Gastrocnemius medialis (tissue), 4 donors: ENCODE data around the gene ARHGAP30. TPM values are rescaled to one million over a fixed set of nuclear protein-coding genes. Genes with fewer than 3 reads are reported as not detected.
"Not testable (repeated sequence)": the region's sequence is repeated elsewhere in the genome, so short reads cannot be mapped to it uniquely, and the experiment has no call there.

Experiments
- ATAC-seq, 2 donors: fragments of 150-250 bp; one replicate each; pipeline ENCODE4 v1.9.1; 2016
- DNase-seq, 2 donors: peaks; one replicate each; pipeline ENCODE4 v3.0.0-alpha.2; 2019
- H3K27ac ChIP-seq, 4 donors: fragments of 200-600 bp; sonication (generic); 1 replicate in 1 of 4; 2 replicates in 3 of 4; pipeline ENCODE4 v1.5.1; 2016 to 2018; ENCODE audit warnings: mild to moderate bottlenecking in 2 of 4, moderate library complexity in 1 of 4
- H3K27me3 ChIP-seq, 3 donors: fragments of 200-600 bp; sonication (generic) in 2 of 3; 1 replicate in 1 of 3; 2 replicates in 2 of 3; pipeline versions ENCODE4 v1.5.1 to v1.6.0; 2016 to 2019; ENCODE audit warnings: mild to moderate bottlenecking in 1 of 3, moderate library complexity in 1 of 3
- H3K36me3 ChIP-seq, 2 donors: fragments of 200-600 bp; sonication (generic) in 1 of 2; one replicate each; pipeline ENCODE4 v1.5.1; 2017 to 2018
- H3K4me1 ChIP-seq, 2 donors: fragments of 200-600 bp; sonication (generic) in 1 of 2; one replicate each; pipeline ENCODE4 v1.5.1; 2016 to 2017; ENCODE audit warnings: mild to moderate bottlenecking in 2 of 2
- H3K4me3 ChIP-seq, 4 donors: fragments of 200-600 bp; sonication (generic) in 3 of 4; 1 replicate in 1 of 4; 2 replicates in 3 of 4; pipeline ENCODE4 v1.5.1; 2016 to 2019; ENCODE audit warnings: mild to moderate bottlenecking in 2 of 4
- H3K9me3 ChIP-seq, 3 donors: fragments of 200-600 bp; sonication (generic) in 2 of 3; 1 replicate in 1 of 3; 2 replicates in 2 of 3; pipeline ENCODE4 v1.5.1; 2016 to 2019
- CTCF ChIP-seq, 5 experiments: fragments of 450-650 bp in 3 of 5; fragments of 200-600 bp in 2 of 5; sonication (generic) in 2 of 5; IDR thresholded peaks in 4 of 5; conservative IDR thresholded peaks in 1 of 5; 1 replicate in 4 of 5; 2 replicates in 1 of 5; pipeline ENCODE4 v1.5.1; 2016 to 2019; ENCODE audit warnings: antibody characterized with exemption in 5 of 5, mild to moderate bottlenecking in 3 of 5, moderate library complexity in 3 of 5
- POLR2A ChIP-seq, 2 donors: fragments of 450-650 bp; IDR thresholded peaks; one replicate each; pipeline ENCODE4 v1.6.1; 2017; ENCODE audit warnings: antibody characterized with exemption in 2 of 2, mild to moderate bottlenecking in 2 of 2, moderate library complexity in 2 of 2
- in situ Hi-C, 4 donors: fragments of 200-750 bp; cut with MboI; loops; one replicate each; pipeline versions ENCODE4 v1.15.0 to v1.8.0; 2017; ENCODE audit warnings: low sequenced_read_pairs in 4 of 4
- intact Hi-C: fragments of 100-400 bp; cut with DNase I; formaldehyde crosslinking; loops from one replicate; pipeline ENCODE4 v1.15.1; 2023; ENCODE audit warnings: low total_unique reads
- total RNA-seq, 4 donors: library from RNA; depleted of rRNA; stranded (reverse); fragments of >200 nt; gene quantifications; one replicate each; pipeline versions ENCODE4 v1.1.0 to v1.2.3, GENCODE V29; 2016

The ARHGAP30 gene, protein sequence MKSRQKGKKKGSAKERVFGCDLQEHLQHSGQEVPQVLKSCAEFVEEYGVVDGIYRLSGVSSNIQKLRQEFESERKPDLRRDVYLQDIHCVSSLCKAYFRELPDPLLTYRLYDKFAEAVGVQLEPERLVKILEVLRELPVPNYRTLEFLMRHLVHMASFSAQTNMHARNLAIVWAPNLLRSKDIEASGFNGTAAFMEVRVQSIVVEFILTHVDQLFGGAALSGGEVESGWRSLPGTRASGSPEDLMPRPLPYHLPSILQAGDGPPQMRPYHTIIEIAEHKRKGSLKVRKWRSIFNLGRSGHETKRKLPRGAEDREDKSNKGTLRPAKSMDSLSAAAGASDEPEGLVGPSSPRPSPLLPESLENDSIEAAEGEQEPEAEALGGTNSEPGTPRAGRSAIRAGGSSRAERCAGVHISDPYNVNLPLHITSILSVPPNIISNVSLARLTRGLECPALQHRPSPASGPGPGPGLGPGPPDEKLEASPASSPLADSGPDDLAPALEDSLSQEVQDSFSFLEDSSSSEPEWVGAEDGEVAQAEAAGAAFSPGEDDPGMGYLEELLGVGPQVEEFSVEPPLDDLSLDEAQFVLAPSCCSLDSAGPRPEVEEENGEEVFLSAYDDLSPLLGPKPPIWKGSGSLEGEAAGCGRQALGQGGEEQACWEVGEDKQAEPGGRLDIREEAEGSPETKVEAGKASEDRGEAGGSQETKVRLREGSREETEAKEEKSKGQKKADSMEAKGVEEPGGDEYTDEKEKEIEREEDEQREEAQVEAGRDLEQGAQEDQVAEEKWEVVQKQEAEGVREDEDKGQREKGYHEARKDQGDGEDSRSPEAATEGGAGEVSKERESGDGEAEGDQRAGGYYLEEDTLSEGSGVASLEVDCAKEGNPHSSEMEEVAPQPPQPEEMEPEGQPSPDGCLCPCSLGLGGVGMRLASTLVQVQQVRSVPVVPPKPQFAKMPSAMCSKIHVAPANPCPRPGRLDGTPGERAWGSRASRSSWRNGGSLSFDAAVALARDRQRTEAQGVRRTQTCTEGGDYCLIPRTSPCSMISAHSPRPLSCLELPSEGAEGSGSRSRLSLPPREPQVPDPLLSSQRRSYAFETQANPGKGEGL
- 1 to 10 TPM in 2 of 4 donors, under 1 TPM in 2; 0.61 to 1.6 (median 1.0) TPM for total RNA-seq

GRCh38 chr1:161069731-161070270 is at the start of gene ARHGAP30:
Gene ARHGAP30, minus strand, starts transcription at chr1:161069891. Its CDS starts 267 bp downstream, at chr1:161069624.
- in situ Hi-C loops (no loop called here), intact Hi-C loops (no loop called here)
- ATAC-seq (peak in 1 of 2 donors; percentile 31), DNase-seq (peak; percentile 29 to 62)
- Histone ChIP-seq H3K9me3 (no peaks in the 10 kb centered on the region), H3K27ac (peak within 1 kb of the TSS in 2 of 4 donors; percentile 9 to 34), H3K27me3 (peaks cover 0 to 7% (median 0%) of the 10 kb centered on the region in 3 donors), H3K4me1 (no peaks in the 10 kb centered on the region), H3K36me3 (no peaks in the 10 kb centered on the region), H3K4me3 (peak within 1 kb of the TSS in 1 of 4 donors; percentile 41)
- peak in 1 of 2 donors; percentile 25 for TF ChIP-seq POLR2A (IDR thresholded peaks at IDR 0.05)
- TF ChIP-seq CTCF (IDR thresholded peaks at IDR 0.05 in 4 of 5, conservative IDR thresholded peaks at IDR 0.05 in 1 of 5), result no peak

DNA sequence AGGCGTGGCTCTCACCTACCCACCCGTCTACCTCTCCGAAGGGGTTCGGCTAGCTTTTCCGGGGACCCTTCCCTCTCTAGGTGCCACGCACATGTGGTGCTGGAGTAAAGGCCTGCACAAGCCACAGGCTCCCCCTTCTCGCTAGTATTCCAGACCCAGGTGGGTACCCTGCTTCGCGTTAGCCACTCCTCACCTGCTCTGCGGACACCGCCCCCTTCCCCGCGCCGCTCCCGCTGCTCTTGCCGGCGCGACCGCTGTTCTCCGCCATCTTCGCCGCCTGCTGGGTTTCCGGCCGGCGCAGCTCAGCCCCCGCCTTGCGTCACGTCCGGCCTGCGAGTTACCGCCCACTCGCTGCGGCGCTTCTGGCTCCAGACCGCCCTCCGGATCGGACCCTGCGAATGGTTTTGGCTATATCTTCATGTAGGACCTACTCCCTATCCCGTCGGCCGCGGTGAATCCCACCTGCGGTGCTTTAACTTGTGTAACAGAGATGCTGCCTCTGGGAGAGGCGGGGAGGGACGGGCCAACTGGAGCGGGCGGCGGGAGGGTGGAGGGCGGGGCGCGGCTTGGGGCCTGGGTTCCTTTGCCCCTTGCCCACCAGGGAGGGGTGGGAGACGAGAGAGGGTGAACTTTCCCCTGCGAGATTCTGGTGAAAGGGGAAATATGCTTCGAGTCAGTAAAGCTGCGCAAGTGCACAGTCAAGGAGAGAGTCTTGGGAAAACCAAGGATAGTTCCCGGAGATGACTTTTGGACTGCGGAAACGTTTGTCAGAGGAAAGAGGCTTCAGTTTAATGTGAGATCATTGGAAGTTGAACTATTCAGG is 48.3 kb upstream of the ARHGAP30 start, which contains the start of the genes NIT1 and PFDN2:
Gene NIT1 (plus strand): TSS at position 347 of the 823 bp plus-strand sequence. CDS start 72 bp downstream, at position 419.
Gene PFDN2 (minus strand): TSS at position 279 of the 823 bp plus-strand sequence. CDS start 11 bp downstream, at position 268.
- Histone ChIP-seq H3K4me1 (peaks cover 53% of the 10 kb centered on the region in 2 donors), H3K27ac (peak within 1 kb of the TSS; percentile 90 to 100 (median 98)), H3K27me3 (no peaks in the 10 kb centered on the region), H3K36me3 (peaks cover 0 to 33% of the 10 kb centered on the region in 2 donors), H3K9me3 (no peaks in the 10 kb centered on the region), H3K4me3 (peak within 1 kb of the TSS; percentile 83 to 100 (median 99))
- TF ChIP-seq POLR2A (IDR thresholded peaks at IDR 0.05) (peak; percentile 91 to 94), CTCF (IDR thresholded peaks at IDR 0.05 in 4 of 5, conservative IDR thresholded peaks at IDR 0.05 in 1 of 5) (no peak)
- peak; percentile 76 to 78 for DNase-seq
- ATAC-seq, result peak; percentile 84 to 86
- in situ Hi-C loops (no loop called here), intact Hi-C loops (loop anchor here (1.0 to 5.0 kb wide), 3 partner anchors 14 to 109 kb away; partner anchors contain the start of genes DEDD, TOMM40L and UFC1)

DNA sequence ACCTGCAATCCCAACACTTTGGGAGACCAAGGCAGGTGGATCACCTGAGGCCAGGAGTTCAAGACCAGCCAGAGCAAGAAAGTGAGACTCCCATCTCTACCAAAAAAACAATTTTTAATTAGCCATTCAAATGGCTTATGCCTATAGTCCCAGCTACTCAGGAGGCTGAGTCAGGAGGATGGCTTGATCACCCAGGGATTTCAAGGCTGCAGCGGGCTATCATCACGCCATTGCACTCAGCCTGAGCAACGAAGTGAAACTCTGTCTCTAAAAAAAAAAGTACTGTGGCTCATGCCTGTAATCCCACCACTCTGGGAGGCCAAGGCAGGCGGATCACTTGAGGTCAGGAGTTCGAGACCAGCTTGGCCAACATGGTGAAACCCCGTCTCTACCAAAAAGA is 46.3 kb upstream of the ARHGAP30 start:
- H3K27me3 ChIP-seq, H3K4me3 ChIP-seq, DNase-seq, H3K9me3 ChIP-seq, ATAC-seq, in situ Hi-C loops: not testable (repeated sequence)
- Histone ChIP-seq H3K27ac (peak overlapping the region; percentile 90 to 100 (median 98)), H3K36me3 (peaks cover 0 to 13% of the 10 kb centered on the region in 2 donors), H3K4me1 (peaks cover 61% of the 10 kb centered on the region in 2 donors)
- intact Hi-C loops, result loop anchor here (5.0 kb wide), 1 partner anchor 111 kb away; the partner anchor contains the start of gene TOMM40L

GRCh38 chr1:161115132-161115711 is 45.5 kb upstream of the ARHGAP30 start:
- H3K27me3 ChIP-seq, result no peaks in the 10 kb centered on the region
- DNase-seq (peak in 1 of 2 donors; percentile 53), ATAC-seq (peak in 1 of 2 donors; percentile 45)
- H3K27ac ChIP-seq, result peak overlapping the region; percentile 90 to 100 (median 98)
- H3K9me3 ChIP-seq, result no peaks in the 10 kb centered on the region
- intact Hi-C loops (loop anchor here (5.0 kb wide), 1 partner anchor 112 kb away; the partner anchor contains the start of gene TOMM40L), in situ Hi-C loops (no loop called here)
- H3K4me3 ChIP-seq, result no peak overlapping the region
- peaks cover 0 to 5% of the 10 kb centered on the region in 2 donors for H3K36me3 ChIP-seq
- TF ChIP-seq CTCF (IDR thresholded peaks at IDR 0.05 in 4 of 5, conservative IDR thresholded peaks at IDR 0.05 in 1 of 5) (no peak), POLR2A (IDR thresholded peaks at IDR 0.05) (no peak)
- peaks cover 60 to 61% of the 10 kb centered on the region in 2 donors for H3K4me1 ChIP-seq
